HG03432 (cell line): ENCODE results near the gene SLC26A2.

Source experiments
- ATAC-seq: cut with Tn5 transposase; IDR thresholded peaks from one replicate; pipeline ENCODE4 v1.9.1; 2021; ENCODE audit warnings: mild to moderate bottlenecking, moderate library complexity; ENCODE audit not compliant: unreplicated experiment

Gene SLC26A2

DNA sequence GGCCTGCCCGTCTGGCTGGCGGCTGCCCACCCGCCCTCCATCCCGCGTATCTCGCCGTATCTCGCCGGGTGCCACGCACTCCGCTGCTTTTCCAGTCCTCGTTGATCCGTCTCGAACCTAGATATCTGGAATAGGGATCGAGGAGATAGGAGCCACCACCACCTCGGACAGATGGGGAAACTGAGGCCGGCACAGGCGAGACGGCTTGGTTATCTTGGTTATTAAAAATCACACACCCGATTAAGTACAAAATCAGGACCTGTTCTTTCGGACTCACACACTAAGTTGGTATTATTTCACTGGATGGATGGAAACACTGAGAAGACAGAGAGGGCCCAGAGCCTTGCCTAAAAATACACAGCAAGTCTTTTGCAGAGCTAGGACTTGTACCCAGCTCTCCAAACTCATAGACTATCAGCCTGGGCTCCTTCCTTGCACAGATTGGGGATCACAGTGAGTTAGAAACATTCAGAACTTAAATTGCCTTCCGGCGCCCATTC, 678 bp downstream of the SLC26A2 start:
- no peak for ATAC-seq

DNA sequence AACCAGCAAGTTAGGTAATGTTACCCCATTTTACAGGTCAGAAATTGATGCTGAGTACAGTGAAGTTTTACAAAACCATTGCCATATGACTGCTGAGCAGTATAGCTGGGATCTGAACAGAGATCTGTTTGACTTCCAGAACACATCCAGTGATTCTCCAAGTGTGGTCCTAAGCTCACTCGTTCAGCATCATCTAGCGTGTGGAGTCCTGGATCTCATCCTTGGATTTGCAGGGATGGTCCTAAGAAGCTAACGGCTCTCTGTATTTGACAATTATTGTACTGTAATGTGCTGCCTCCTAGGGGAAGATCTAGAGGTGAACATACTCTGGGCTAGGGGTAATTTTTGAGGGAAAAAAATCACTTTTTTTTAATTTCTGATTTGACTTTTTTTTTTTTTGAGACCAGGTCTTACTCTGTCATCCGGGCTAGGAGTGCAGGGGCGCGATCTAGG, 1.4 kb downstream of the SLC26A2 start:
- no peak for ATAC-seq

DNA sequence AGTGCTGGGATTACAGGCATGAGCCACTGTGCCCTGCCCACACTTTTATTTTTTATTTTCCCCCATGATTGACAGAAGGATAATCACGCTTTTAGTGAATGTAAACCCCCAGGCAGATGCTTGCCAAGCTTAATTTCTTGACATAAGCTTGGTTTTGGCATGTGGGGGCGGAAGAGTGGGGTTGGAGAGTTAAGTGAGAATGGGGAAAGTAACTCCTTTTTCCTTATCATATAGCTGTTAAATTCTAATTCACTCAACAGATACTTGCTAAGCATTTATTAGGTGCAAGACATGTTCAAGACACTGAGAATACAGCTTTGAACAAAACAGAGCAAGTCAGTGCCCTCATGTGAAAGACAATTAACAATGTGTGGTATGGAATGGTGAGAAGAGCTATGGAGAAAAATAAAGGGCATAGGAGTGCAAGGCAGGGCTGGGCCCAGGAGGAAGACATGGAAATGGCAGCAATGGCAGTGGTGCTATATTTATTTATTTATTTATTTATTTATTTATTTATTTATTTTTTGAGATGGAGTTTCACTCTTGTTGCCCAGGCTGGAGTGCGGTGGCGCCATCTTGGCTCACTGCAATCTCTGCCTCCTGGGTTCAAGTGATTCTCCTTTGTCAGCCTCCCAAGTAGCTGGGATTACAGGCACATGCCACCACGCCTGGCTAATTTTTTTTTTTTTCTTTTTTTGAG, 2.2 kb downstream of the SLC26A2 start:
- ATAC-seq: no peak

DNA sequence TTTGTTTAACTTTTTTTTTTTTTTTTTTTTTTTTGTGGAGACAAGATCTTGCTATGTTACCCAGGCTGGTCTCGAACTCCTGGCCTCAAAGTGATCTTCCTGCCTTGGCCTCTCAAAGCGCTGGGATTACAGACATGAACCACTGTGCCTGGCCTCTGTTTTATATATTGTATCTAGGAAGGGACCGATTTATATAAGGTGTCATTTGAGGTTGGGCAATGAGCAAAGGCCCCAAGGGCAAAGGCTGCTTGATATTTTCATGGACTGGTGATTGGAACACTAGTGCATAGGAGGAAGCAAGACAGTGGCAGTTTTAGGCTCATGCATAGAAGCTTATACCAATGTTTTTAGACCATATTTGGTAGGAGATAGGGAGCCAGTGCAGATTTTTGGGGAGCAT, 3.2 kb downstream of the SLC26A2 start:
- ATAC-seq: no peak

DNA sequence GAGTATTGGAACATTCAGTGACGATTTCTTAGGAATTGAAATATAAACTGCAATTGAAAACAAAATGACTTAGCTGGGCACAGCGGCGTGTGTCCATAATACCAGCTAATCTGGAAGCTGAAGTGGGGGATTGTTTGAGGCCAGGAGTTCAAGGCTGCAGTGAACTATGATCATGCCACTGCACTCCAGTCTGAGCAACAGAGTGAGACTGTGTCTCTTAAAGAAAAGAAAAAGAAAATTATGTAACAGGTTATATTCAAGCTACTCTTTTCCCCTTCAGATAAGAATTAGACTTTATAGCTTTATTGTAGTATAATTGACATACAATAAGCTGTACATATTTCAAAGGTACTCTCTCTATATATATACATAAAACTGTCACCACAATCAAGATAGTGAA, 6.4 kb downstream of the SLC26A2 start:
- no peak for ATAC-seq

DNA sequence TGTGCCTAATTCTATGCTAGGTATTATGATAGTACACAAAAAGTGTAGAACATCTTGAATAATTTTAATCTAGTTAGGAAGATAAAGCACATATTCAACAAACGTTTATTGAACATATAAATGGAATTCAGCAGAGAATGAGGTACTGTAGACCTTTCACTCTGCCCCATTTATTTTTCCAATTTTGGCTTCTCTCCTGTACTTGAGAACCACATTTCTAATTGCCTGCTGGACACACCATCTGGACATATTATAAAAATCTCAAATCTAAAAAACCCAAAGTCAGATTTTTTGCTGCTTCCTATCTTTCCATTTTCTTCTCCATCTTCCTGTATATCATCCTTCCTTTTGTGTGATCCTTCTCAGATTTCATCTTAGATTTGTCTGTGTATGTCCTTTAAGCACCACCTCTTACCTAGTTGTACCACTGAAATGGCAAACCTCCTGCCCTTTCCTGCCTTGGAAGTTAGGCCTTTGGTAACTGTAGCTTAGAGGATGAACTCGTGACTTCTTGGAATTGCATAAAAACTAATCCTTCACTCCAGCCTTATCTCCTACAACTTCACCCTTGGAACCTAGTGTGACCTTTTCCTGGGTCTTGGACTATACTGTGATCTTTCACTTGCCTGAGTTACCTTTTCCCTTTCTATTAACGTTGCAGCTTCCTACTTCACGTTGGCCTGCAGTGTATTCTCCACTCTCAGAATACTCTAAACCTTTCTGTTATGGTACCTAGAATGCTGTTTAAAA, 8.8 kb downstream of the SLC26A2 start:
- no peak for ATAC-seq

DNA sequence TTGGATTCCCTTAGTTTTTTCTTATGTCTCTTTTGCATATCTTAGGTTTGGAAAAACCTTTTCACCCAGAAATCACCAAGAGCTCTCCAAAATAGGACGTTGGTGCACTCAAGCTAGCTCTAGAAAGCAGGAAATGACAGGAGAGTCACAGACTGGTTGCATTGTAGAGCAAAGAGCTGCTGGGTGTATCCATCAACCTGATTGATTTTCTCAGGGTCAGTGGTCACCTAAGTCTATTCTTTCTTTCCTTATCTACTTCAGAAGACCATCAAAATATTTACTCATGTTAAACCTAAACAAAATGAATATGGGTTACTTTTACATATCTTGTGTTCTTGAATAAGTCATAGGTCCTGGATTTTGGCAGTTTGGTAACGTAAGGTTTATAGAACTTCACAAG, 14.9 kb downstream of the SLC26A2 start:
- no peak for ATAC-seq

DNA sequence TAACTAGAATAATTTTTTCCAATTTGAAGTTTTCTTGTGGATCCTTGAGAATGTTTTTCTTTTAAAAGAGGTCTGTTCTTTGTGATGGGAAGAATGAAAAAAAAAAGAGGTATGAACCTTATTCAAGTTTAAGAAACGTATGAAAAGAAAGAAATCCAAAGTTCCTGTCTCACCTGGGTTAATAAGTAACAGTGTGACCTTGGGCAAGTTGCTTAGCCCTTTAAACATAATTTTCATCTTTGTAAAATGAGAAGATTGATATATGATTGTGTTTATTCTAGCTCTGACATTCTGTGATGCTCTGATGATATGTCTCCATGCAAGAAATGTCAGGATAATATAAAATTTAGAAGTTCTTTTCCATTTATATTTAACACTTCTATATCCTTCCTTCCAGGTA, 19.3 kb downstream of the SLC26A2 start:
- ATAC-seq: no peak

DNA sequence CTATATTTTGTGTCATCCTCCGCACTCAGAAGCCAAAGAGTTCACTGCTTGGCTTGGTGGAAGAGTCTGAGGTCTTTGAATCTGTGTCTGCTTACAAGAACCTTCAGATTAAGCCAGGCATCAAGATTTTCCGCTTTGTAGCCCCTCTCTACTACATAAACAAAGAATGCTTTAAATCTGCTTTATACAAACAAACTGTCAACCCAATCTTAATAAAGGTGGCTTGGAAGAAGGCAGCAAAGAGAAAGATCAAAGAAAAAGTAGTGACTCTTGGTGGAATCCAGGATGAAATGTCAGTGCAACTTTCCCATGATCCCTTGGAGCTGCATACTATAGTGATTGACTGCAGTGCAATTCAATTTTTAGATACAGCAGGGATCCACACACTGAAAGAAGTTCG, 20.6 kb downstream of the SLC26A2 start:
- no peak for ATAC-seq

DNA sequence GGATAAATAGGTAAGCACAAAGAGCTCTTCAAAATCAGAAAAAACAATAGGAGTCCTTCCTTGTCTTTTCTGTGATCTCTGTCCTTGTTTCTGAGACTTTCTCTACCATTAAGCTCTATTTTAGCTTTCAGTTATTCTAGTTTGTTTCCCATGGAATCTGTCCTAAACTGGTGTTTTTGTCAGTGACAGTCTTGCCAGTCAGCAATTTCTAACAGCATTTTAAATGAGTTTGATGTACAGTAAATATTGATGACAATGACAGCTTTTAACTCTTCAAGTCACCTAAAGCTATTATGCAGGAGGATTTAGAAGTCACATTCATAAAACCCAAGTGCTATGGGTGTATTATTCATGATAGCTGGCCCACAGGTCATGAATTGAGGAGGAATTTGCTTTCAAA, 21.9 kb downstream of the SLC26A2 start:
- no peak for ATAC-seq

DNA sequence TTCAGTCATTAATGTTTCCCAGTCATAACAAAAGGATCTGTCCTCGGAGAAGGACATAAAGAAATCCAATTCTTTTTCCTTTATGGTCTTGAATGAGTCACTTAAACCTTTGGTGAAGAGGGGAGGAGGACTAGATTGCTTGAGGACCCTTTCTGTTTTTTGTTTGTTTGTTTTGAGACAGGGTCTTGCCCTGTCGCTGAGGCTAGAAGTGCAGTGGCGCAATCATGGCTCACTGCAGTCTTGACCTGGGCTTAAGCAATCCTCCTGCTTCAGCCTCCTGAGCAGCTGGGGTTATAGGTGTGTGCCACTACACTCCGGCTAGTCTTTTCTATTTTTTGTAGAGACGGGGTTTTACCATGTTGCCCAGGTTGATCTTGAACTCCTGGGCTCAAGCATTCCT, 27.6 kb downstream of the SLC26A2 start:
- ATAC-seq: no peak

DNA sequence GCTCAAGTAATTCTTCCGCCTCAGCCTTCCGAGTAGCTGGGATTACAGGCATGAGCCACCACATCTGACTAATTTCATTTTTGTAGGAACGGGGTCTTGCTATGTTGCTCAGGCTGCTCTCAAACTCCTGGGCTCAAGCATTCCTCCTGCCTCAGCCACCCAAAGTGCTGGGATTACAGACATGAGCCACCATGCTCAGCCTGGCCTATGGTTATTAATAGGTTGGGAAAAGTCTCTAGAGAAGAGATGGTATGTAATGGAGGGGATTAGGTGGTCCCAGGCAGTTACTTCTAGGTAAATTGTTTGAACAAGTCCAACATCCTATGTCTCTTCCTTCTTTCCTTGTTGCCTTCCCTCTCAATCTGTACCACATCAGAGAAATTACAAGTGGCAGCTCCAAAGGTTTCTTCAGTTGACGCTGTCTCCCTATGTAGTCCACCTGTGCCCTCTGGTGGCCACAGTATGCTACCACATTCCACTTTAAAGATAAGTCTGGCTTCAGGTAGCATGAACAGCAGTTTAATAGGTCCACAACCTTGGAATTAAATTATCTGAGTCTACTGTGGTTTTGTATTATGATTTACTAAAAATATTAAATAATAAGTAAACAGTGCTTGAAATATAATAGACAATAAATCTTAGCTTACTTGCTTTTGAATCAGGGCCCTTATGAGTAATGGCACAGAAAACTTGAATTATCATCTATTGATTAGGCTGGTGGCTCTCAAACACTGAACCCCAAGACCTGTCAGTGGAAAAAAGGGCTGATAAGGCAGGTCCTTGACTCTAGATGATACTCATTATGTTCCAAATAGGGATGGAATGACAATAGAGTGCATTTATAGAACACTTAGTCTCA, 30.2 kb downstream of the SLC26A2 start:
- no peak for ATAC-seq

DNA sequence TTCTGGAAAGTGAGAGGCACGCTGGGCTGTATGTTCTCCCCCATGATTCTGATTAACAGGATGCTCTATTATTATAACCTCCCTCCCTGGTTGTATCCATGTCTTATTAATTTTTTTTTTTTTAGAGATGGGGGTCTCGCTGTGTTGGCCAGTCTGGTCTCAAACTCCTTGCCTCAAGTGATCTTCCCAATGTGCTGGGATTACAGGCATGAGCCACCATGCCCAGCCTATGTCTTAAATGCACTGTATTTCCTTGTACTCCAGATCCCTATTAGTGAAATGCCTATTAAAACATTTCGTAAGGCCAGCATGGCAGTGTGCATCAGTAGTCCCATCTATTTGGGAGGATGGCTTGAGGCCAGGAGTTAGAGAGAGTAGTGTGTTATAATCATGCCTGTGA, 32.9 kb downstream of the SLC26A2 start:
- no peak for ATAC-seq

DNA sequence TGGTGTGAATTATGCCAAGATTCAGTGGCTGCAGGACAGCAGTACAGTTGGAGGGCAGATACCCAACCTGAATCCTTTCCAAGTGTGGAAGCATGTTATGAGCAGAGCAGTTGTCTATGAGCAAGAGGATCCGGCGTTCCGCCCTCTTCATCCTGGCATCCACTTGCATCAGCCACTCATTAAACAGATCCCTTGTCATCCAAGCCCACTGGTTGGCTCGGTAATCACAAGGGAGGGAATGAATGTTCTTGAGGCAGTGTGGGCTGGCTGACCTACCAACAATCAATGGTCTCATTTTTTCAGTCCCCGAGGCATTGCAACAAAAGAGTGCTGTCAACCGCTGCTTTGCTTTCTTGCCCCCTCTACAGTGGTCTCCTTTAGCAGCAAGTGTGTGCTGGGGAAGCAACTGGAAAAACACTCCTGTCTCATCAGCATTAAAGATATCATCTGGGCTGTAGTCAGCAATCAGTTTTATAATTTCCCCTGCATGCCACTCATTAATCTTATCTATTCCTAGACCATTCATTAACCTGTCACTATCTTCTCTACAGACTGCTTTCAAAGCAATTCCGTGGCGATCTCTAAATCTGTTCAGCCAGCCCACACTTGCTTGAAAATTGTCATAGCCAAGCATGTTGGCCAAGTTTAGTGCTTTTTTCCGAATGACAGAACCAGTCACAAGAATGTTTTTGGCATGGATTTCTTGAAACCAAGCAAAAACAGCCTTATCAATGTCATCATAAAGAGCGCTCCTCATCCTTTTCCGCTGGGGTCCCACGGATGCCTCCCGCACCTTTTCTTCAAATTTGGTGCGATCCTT, 35.0 kb downstream of the SLC26A2 start:
- ATAC-seq: no peak

DNA sequence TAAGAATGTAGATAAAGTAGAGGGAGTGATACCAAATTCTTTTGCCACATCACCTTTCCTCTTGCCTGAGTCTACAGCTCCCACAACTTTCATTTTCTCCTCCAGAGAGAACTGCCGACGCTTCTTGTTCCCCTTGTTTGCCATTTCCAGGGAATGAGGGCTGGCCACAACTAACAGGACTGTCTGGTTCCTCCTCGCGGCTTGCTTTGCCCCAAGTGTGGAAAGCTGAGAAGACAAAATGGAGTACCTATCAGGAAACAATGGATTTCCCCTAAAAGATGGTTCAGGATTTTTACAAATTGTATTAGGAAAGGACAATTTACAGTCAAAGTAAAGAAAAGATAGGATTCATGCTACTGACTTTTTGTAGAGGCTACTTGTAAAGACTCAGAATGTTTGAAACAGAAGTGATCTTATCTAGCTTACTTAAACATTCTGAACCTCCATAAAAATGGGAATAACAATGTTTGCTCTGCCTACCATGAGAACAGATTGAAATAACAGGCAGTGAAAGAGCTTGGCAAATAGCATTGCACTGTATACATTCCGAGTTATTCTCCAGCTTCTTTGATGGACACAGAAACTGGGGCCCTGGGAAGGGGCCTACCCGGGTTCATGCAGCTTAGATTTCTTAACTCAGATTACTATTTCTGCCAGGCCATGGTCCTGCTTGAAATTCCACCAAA, 35.8 kb downstream of the SLC26A2 start:
- no peak for ATAC-seq

DNA sequence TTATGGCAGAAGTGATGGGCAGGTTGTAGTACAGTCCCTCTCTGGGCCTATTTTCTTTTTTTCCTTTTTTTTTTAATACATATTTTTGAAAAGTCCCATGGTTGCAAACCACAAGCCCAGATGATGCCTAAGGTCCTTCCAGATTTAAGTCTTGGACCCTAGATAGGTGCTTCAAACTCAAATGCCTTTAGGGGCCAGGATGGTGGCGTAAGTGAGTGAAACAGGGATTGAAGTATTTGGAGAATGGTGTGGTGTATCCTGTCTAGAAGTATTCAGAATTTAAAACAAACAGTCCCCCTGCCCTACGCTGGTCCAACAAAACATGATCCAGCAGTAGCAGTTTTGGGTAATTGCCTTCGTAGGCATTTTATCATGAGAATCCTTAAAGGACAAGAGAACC, 37.7 kb downstream of the SLC26A2 start:
- no peak for ATAC-seq

DNA sequence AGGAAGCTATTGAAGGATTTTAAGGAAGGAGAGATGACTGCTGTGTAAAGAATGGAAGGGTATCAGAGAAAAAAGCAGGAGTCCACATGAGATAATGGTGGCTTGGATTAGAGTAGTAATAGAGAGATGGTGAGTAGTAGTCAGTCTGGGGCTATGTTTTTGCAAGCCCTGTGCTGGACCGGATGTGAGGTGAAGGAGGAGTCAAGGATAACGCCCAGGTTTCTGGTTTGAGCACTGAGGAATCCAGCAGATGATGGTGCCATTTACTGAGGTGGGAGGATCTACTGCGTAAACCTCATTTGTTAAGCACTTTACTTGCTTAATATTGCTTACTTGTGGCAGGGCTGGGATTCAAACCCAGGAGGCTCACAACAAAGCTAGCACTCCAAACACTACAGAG, 38.8 kb downstream of the SLC26A2 start:
- ATAC-seq: no peak

DNA sequence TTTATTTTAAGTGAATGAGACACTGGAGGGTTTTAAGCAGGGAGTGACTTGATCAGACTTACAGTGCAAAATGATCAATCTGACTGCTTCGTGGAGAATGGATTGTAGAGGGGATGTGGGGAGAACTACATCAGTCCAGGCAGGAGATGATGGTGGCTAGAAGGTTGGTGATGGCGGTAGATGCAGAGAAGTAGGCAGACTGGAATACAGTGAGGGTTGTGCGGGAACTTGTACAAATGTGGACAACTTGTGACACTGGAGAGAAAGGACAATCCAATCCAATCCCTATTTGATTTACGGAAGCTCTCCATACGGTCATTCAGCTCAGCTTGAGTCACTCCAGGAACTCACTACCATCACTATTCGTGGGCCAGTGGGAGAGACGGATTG, 39.3 kb downstream of the SLC26A2 start:
- no peak for ATAC-seq

DNA sequence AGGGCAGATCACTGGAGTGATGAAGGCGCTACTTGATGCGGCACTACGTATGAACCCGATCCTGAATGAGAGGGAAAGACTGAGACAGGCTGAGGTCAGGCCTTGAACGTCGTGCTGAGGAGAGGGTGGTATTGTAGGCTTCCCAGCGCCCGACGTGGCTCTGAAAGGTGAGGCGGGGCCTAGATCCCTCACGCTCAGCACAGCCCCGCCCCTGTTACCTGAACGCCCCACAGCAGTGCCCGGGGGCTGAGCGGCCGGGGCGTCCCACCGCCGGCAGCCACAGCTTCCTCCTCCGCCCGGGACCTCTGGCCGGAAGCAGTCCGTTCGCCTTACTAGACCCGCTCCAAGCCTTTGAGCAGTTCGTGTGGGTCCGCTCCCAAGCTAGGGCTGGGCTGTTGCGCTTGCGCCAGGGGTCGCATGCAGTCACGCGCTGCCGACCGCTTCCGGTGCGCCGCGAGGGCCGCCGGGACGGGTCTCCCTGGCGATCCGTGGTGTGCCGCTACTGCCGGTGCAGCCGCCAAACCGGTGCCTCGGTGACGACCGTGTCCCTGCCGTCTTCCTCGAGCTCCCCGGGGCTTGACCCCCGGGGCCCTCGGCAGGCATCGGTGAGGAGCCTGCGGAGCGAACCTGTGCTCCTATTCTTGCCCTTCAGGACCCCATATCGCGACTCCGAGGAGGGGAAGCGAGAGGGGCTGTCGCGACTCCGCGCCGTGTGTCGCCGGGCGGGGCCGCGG, 39.9 kb downstream of the SLC26A2 start, which contains the start of the genes HMGXB3 and TIGD6:
TSS of gene HMGXB3 (plus strand) at position 484 of the 734 bp plus-strand sequence. CDS start 4,114 bp downstream, outside the sequence.
TSS of gene TIGD6 (minus strand) at position 399 of the 734 bp plus-strand sequence. CDS start 4,306 bp downstream, outside the sequence.
- peak; percentile 90 for ATAC-seq
